ENCODE data around the gene PRELID2.
"Not testable (repeated sequence)": the region's sequence is repeated elsewhere in the genome, so short reads cannot be mapped to it uniquely, and the experiment has no call there.

PRELID2 gene

GRCh38 chr5:145834917-145835847 is at the start of gene PRELID2:
Gene PRELID2, minus strand, starts transcription at chr5:145835342. Its CDS starts 91 bp downstream, at chr5:145835251.
- DNase-seq, result peak in 3 of 4 experiments; percentile 3 to 5 (median 5)

- DNase-seq, result no peak
Observed at GRCh38 chr5:145874765-145875164, 39.6 kb upstream of the PRELID2 start.

- DNase-seq, result no peak
Observed at GRCh38 chr5:145872914-145873313, 37.8 kb upstream of the PRELID2 start, which contains the start of gene GRXCR2. Gene GRXCR2, minus strand, starts transcription at chr5:145873014. Its CDS starts 46 bp downstream, at chr5:145872968.

GRCh38 chr5:145872486-145872885 is 37.3 kb upstream of the PRELID2 start:
- no peak for DNase-seq

GRCh38 chr5:145869753-145870152 is 34.6 kb upstream of the PRELID2 start:
- no peak for DNase-seq

GRCh38 chr5:145867806-145868205 is 32.7 kb upstream of the PRELID2 start:
- no peak for DNase-seq

- DNase-seq, result not testable (repeated sequence)
Observed at GRCh38 chr5:145864432-145864831, 29.3 kb upstream of the PRELID2 start.

GRCh38 chr5:145863003-145863402 is 27.9 kb upstream of the PRELID2 start:
- DNase-seq, result no peak

GRCh38 chr5:145859897-145860296 is 24.8 kb upstream of the PRELID2 start:
- no peak for DNase-seq

- DNase-seq, result no peak
Observed at GRCh38 chr5:145859453-145859852, 24.3 kb upstream of the PRELID2 start.

- DNase-seq, result no peak
Observed at GRCh38 chr5:145858959-145859358, 23.8 kb upstream of the PRELID2 start.

GRCh38 chr5:145856285-145856818 is 21.2 kb upstream of the PRELID2 start:
- DNase-seq, result no peak

- no peak for DNase-seq
Observed at GRCh38 chr5:145855763-145856267, 20.7 kb upstream of the PRELID2 start.

- no peak for DNase-seq
Observed at GRCh38 chr5:145854651-145855258, 19.6 kb upstream of the PRELID2 start.

GRCh38 chr5:145853781-145854376 is 18.7 kb upstream of the PRELID2 start:
- no peak for DNase-seq

GRCh38 chr5:145852990-145853389 is 17.8 kb upstream of the PRELID2 start:
- no peak for DNase-seq

- no peak for DNase-seq
Observed at GRCh38 chr5:145848854-145849253, 13.7 kb upstream of the PRELID2 start.

GRCh38 chr5:145847499-145848497 is 12.7 kb upstream of the PRELID2 start:
- no peak for DNase-seq

- no peak for DNase-seq
Observed at GRCh38 chr5:145846081-145846480, 10.9 kb upstream of the PRELID2 start.

- no peak for DNase-seq
Observed at GRCh38 chr5:145841299-145841698, 6.2 kb upstream of the PRELID2 start.

GRCh38 chr5:145840458-145841132 is 5.5 kb upstream of the PRELID2 start:
- no peak for DNase-seq

All from activated CD4-positive, CD25-positive, alpha-beta regulatory T cell (primary cell).